Measurements from ENCODE around the gene ODAD3.
"Not testable (repeated sequence)": the region's sequence is repeated elsewhere in the genome, so short reads cannot be mapped to it uniquely, and the experiment has no call there.

ODAD3 gene

DNA sequence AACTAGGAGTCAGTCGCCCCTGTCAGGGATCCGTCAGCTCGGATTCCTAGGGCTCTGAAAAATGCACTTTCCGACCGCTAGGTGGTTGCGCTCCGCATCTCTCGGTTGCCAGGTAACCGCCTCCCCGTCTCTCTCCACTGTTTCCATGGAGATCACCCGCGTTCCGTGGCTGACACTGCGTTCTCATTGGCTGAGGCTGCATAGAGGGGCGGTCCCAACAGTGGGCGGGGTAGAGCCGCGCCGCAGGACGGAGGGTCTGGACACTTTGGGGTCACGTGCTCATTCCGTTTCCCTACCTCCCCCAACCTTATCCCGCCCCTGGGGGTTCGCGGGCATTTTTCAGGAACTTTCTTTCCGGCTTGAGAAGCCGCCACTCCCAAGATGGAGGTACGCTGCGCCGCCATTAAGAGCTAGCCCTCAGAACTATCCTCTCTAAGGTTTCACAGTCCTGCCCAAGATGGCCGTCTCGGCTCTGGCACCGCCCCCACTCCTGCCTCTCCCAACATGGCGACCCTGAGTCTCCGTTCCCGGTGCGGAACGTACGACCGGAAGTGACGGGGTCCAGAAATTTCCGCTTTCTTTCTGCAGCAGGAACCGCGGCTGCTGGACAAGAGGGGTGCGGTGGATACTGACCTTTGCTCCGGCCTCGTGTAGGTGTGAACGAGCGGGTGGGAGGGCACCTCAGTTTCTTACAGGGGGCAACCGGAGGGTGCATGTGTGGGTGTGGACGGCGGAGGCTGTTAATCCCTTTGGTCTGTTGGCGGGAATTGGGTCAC, at the start of gene ODAD3, which contains the start of gene PRKCSH:
Gene ODAD3, minus strand, starts transcription at position 65 of the 776 bp plus-strand sequence. CDS start 105 bp downstream, outside the sequence.
Gene PRKCSH, plus strand, starts transcription at position 579 of the 776 bp plus-strand sequence. CDS start 483 bp downstream, outside the sequence.
- peak; percentile 100 for DNase-seq

- DNase-seq = no peak
Observed at GRCh38 chr19:11483366-11484111, 48.6 kb upstream of the ODAD3 start.

DNA sequence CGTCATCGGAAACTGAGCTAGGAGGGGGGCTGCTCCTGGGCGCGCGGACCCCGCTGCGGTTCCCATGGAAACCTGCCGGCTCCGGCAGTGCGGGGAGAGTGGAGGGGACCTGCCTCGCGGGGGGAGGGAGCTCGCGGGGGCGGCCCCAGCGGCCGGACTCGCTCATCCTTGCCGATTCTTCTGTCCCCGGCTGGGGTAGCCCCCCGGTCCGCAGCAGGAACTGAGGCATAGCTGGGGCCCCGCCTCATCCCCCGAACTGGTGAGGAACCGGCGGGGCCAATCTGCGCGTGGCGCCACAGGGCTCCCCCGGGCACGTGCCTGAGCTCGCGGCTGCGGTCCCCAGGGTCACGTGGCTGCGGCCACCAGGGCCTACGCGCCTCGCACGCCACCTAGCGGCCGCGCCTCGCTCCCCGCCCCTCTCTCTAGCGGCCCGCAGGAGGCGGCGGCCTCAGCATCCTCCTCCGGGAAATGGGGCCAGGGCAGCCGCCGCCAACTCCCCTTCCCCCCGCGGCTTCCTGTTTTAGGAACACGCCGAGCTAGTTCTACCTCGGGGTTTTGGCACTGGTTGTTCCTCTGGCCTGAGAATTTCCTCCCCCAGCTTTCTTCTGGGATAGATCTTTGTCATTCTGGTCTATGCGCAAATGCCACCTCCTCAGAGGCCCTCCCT, 47.6 kb upstream of the ODAD3 start:
- peak; percentile 33 for DNase-seq

GRCh38 chr19:11481534-11482383, 46.8 kb upstream of the ODAD3 start:
- peak; percentile 97 for DNase-seq

GRCh38 chr19:11480715-11481533, 46.0 kb upstream of the ODAD3 start, which contains the start of gene ELAVL3:
ELAVL3 (minus strand) TSS chr19:11481046; CDS start chr19:11480608, 438 bp downstream.
- no peak for DNase-seq

DNA sequence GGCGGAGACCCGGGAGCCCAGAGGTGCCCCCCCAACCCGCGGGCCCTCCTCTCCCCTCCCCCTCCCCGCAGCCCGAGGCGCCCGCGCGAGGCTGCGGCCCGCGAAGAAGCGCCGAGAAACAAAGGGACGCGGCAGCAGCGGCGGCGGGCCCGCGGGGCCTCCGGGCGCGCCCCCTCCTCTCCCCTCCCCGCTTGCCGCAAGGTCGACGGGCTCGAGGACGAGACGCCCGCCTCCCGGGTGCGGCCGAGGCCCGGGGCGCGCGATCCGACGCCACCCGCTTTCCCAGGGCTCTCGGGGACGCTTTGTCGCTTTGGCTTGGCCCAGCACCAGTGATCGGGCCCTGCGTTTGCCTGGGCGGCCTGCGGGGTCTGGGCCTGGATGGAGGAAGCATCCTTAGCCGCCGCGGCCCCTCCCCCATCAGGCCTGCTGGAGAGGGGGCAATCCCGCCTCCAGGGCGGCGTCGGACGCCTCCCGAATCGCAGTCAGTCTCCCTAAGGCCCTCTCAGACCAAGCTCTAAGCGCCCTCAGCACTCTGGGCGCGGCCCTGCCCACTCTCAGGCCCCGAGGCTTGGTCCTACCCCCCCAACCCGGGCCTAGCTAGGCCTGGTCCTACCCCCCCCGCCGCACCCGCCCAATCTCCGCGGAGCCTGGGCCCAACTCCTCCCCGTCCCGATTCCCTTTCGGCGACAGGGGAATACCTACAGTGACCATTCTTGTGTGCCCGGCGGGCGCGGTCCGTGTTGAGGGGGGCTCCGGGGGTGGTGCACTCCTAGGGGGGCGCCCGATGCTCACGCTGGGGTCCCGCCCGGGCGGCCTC, 45.2 kb upstream of the ODAD3 start:
- no peak for DNase-seq

GRCh38 chr19:11479090-11479897, 44.4 kb upstream of the ODAD3 start:
- no peak for DNase-seq

DNA sequence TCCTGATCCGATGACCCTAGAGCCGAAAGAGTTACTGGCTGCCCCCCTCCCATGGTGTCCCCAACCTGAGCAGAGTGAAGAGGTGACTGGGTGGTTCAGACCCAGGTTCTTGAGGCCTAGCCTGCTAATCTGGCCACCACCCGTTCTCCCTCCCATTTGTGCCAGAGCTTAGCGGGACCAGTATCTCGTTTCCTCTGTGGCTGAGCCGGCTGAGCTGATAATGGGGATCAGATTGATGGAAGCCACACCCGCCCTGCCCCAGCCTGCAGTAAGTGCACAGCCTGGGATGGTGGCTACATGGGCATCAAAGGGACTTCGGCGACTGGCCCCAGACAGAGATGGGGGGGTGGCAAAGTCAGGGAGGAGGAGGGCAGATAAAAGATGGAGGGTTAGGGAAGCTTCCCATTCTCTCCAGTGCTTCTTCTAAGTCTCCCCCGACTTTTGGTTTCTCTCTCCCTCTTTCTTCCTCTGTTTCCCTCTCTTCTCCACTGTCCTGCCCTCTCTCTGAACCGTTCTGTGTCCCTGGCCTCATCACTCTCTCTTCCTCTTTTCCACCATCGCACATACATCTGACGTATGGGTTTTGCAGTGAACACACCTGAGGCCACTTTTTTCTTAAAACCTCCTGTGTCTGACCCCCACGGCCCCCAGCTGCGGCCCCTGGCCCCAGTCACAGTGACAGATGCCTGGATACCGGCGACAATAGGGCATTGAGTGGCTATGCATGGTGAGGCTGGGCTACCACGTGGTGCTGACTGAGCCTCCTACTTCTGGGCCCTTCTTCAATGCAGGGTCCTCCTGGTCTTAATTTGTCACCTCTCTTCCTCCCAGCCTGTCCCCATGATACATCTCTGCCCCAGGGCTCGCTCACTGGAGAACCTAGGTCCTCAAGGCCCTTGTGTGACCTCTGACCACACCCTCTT, 43.5 kb upstream of the ODAD3 start:
- DNase-seq = no peak

- DNase-seq = no peak
Observed at GRCh38 chr19:11475861-11476260, 40.9 kb upstream of the ODAD3 start.

DNA sequence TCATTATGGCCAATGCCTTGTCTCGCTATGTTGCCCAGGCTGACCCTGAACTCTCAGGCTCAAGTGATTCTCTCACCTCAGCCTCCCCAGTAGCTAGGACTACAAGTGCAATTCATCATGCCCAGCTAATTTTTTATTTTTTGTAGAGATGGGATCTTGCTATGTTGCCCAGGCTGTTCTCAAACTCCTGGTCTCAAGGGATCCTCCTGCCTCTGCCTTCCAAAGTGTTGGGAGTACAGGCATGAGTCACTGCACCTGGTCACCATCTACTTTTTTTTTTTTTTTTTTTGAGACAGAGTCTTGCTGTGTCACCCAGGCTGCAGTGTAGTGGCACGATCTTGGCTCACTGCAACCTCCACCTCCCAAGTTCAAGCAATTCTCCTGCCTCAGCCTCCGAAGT, 40.4 kb upstream of the ODAD3 start:
- DNase-seq = not testable (repeated sequence)

DNA sequence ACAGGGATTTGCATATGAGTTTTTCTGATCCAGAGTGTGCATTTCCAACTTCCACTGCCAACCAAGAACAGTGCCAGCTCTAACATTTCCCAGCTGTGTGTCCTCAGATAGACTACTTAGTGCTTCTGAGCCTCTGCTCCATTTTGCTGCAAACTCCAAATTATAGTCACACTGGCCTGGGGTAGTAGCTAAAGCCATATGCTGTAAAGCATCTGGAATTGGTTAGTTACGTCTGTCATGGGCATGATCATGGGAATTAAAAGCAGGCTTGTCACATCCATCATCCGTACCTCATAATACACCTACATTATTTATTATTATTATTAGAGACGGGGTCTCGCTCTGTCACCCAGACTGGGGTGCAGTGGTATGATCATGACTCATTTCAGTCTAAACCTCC, 38.8 kb upstream of the ODAD3 start:
- no peak for DNase-seq

DNA sequence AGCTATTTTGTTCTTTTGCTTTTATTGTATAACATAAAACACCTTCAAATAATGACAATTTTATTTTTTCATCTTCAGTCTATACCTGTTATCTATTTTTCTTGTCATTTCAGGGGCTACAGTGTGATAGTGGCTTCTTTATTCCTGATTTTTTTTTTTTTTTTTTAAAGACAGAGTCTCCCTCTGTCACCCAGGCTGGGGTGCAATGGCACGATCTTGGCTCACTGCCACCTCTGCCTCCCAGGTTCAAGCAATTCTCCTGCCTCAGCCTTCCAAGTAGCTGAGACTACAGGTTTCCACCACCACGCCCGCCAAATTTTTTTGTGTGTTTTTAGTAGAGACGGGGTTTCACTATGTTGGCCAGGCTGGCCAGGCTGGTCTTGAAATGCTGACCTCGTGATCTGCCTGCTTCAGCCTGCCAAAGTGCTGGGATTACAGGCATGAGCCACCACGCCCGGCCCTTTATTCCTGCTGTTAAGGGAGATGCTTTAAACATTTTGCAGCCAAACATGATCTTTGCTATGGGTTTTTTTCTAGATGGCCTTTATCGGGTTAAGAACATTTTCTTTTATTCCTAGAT, 33.4 kb upstream of the ODAD3 start:
- DNase-seq = not testable (repeated sequence)

DNA sequence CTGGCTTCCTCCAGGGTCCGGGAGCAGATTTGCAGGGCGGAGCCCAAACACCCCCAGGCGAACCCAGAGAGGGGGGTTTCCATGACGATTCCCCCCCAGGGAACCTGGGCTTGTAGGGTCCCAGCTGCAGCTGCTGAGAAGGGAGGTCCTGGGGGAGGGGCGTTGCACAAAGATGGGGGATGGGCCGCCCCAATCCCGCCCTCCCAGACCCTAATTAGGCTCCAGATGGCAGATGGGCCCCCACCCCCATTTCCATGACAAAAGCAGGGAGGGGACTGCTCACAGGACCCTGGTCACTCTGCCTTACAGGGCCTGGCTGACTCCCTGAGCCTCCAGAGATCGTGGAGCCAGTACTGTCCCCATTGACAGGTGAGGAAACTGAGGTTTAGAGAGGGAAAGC, 30.7 kb upstream of the ODAD3 start:
- no peak for DNase-seq

DNA sequence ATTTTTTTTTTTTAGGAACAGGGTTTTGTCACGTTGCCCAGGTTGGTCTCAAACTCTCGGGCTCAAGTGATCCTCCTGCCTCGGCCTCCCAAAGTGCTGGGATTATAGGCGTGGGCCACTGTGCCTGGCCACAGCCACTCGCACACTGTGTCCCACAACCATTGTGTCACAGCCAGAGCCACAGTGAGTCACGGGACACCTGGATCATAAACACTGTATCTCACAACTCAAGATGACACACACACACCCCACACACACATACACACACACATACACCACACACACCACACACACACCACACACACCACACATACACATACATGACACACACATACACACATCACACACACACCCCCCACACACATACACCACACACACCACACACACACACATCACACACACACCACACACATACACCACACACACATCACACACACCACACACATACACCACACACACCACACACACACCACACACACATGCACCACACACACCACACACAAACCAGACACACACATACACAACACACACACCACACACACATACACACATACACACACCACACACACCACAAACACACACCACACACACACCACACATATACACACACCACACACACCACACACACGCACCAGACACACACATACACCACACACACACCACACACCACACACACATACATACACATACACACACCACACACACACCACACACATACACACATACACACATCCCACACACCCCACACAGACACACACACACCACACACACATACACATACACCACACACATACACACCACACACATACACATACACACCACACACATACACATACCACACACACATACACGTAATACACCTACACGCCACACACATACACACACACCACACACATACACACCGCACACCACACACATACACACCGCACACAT, 29.7 kb upstream of the ODAD3 start:
- DNase-seq = no peak

DNA sequence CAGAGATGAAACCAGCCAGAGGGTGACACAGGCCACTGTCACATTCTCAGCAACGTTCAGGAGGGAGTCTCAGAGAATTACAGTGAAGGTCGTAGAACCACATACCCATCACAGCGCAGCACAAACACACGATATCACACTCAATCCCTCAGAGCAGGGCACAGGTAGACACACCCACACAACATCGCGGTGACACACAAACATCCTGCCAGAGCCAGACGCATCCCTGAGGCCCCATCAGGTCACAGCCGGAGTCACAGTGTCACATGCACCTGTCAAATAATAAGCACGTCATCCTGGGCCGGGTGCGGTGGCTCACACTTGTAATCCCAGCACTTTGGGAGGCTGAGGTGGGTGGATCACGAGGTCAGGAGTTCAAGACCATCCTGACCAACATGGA, 28.5 kb upstream of the ODAD3 start:
- no peak for DNase-seq

GRCh38 chr19:11461453-11461852, 26.5 kb upstream of the ODAD3 start:
- no peak for DNase-seq

DNA sequence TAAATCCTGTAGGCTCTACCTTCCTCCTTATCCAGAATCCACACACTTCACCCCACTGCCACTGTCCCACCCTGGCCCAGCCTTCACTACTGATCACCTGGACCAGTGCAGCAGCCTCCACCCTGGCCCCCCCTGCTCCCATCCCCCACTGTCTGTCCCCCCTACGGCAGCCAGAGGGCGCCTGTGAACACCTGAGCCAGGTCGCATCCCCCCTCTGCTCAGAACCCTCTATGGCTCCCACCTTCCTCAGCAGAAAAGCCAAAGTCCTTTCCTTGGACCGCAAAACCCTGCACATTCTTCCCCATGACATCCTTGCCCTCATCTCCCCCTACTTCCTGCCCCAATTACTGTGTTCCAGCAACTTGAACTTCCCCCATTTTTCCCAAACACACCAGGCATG, 25.3 kb upstream of the ODAD3 start:
- no peak for DNase-seq

Data from NCI-H524 treated with DMSO at 0.1 percent for 48 hours (cell line).